Activated CD8-positive, alpha-beta T cell treated with anti-CD3 and anti-CD28 coated beads for 36 hours (primary cell): ENCODE data around the gene AMY1C. TPM values are rescaled to one million over a fixed set of nuclear protein-coding genes. Genes with fewer than 3 reads are reported as not detected.

Experiments
- ATAC-seq: fragments of 200-7000 bp; cut with Tn5 transposase; one replicate; pipeline ENCODE4 v1.10.0; 2021; ENCODE audit warnings: mild to moderate bottlenecking, moderate library complexity
- CTCF ChIA-PET: fragments of 350-600 bp; sonication (Branson Sonifier 250); formaldehyde crosslinking; loops from one replicate; lab custom pipeline; 2021; ENCODE audit warnings: antibody characterized with exemption; lab: Charles Lee
- POLR2A ChIA-PET: fragments of 350-600 bp; sonication (Branson Sonifier 250); formaldehyde crosslinking; loops from one replicate; lab custom pipeline; 2021; ENCODE audit warnings: antibody characterized with exemption; lab: Charles Lee
- DNase-seq: peaks from one replicate; pipeline ENCODE4 v3.0.0-alpha.2; 2020
- H3K27ac Mint-ChIP-seq: one replicate; pipeline ENCODE4 v1.8.0; 2021; ENCODE audit warnings: mild to moderate bottlenecking, mixed read lengths
- H3K27me3 Mint-ChIP-seq: one replicate; pipeline ENCODE4 v1.8.0; 2021; ENCODE audit warnings: mixed read lengths
- H3K36me3 Mint-ChIP-seq: one replicate; pipeline ENCODE4 v1.8.0; 2021; ENCODE audit warnings: low read depth, mixed read lengths
- H3K4me1 Mint-ChIP-seq: one replicate; pipeline ENCODE4 v1.8.0; 2021; ENCODE audit warnings: low read depth, mixed read lengths
- H3K4me3 Mint-ChIP-seq: one replicate; pipeline ENCODE4 v1.8.0; 2021; ENCODE audit warnings: mild to moderate bottlenecking, moderate library complexity, mixed read lengths
- H3K9me3 Mint-ChIP-seq: one replicate; pipeline ENCODE4 v1.8.0; 2021; ENCODE audit warnings: mixed read lengths
- CTCF ChIP-seq: fragments of 200-600 bp; IDR thresholded peaks from one replicate; pipeline ENCODE4 v1.8.0; 2022; ENCODE audit warnings: antibody characterized with exemption, mild to moderate bottlenecking
- intact Hi-C: fragments of 100-400 bp; cut with micrococcal nuclease; formaldehyde crosslinking; loops from one replicate; pipeline ENCODE4 v1.10.0; 2022
- total RNA-seq, 2 experiments: library from RNA; stranded (reverse); gene quantifications; one replicate each; pipeline ENCODE4 v1.2.3, GENCODE V29; 2021

The AMY1C gene
- total RNA-seq, 2 experiments from 2014 or later, result not detected

GRCh38 chr1:103761896-103762295 is 12.2 kb downstream of the AMY1C start:
- no peaks in the 10 kb centered on the region for H3K36me3 Mint-ChIP-seq

GRCh38 chr1:103779932-103780331 is 30.2 kb downstream of the AMY1C start:
- Mint-ChIP-seq H3K27me3 (no peaks in the 10 kb centered on the region), H3K4me1 (no peaks in the 10 kb centered on the region), H3K9me3 (peaks cover 1% of the 10 kb centered on the region), H3K36me3 (no peaks in the 10 kb centered on the region), H3K27ac (no peak overlapping the region), H3K4me3 (no peak overlapping the region)
- ATAC-seq (no peak), DNase-seq (no peak)
- no peak for TF ChIP-seq CTCF
- CTCF ChIA-PET, result no interaction called here
- POLR2A ChIA-PET, result no interaction called here
- intact Hi-C loops, result no loop called here

More at GRCh38 chr1:103761896-103762295, 12.2 kb downstream of the AMY1C start:
- peaks cover 1% of the 10 kb centered on the region for H3K9me3 Mint-ChIP-seq
- ATAC-seq (no peak), DNase-seq (no peak)
- no peak overlapping the region for H3K4me3 Mint-ChIP-seq
- CTCF ChIA-PET, result no interaction called here
- H3K27ac Mint-ChIP-seq, result no peak overlapping the region
- no peak for TF ChIP-seq CTCF
- H3K4me1 Mint-ChIP-seq, result no peaks in the 10 kb centered on the region
- H3K27me3 Mint-ChIP-seq, result no peaks in the 10 kb centered on the region
- POLR2A ChIA-PET, result no interaction called here
- intact Hi-C loops, result no loop called here

GRCh38 chr1:103783944-103784377 is 34.3 kb downstream of the AMY1C start:
- H3K36me3 Mint-ChIP-seq, result no peaks in the 10 kb centered on the region
- DNase-seq, result no peak
- H3K4me1 Mint-ChIP-seq, result no peaks in the 10 kb centered on the region
- H3K27me3 Mint-ChIP-seq, result no peaks in the 10 kb centered on the region
- ChIA-PET CTCF (no interaction called here), POLR2A (no interaction called here)
- intact Hi-C loops, result no loop called here
- H3K27ac Mint-ChIP-seq, result no peak overlapping the region
- no peak for ATAC-seq
- no peak overlapping the region for H3K4me3 Mint-ChIP-seq
- H3K9me3 Mint-ChIP-seq, result no peaks in the 10 kb centered on the region
- no peak for TF ChIP-seq CTCF

GRCh38 chr1:103788377-103788776 is 38.7 kb downstream of the AMY1C start:
- no peaks in the 10 kb centered on the region for H3K27me3 Mint-ChIP-seq
- ATAC-seq, result no peak
- H3K4me3 Mint-ChIP-seq, result no peak overlapping the region
- DNase-seq, result no peak
- TF ChIP-seq CTCF, result no peak
- POLR2A ChIA-PET, result no interaction called here
- no peak overlapping the region for H3K27ac Mint-ChIP-seq
- H3K9me3 Mint-ChIP-seq, result no peaks in the 10 kb centered on the region
- H3K4me1 Mint-ChIP-seq, result no peaks in the 10 kb centered on the region
- CTCF ChIA-PET, result no interaction called here
- no peaks in the 10 kb centered on the region for H3K36me3 Mint-ChIP-seq
- intact Hi-C loops, result no loop called here

GRCh38 chr1:103790172-103790571 is 40.5 kb downstream of the AMY1C start:
- DNase-seq (no peak), ATAC-seq (no peak)
- CTCF ChIA-PET, result no interaction called here
- Mint-ChIP-seq H3K4me3 (no peak overlapping the region), H3K27ac (no peak overlapping the region), H3K9me3 (no peaks in the 10 kb centered on the region), H3K36me3 (no peaks in the 10 kb centered on the region), H3K4me1 (no peaks in the 10 kb centered on the region), H3K27me3 (no peaks in the 10 kb centered on the region)
- intact Hi-C loops, result no loop called here
- POLR2A ChIA-PET, result no interaction called here
- no peak for TF ChIP-seq CTCF

Other genes with a start within 250 kb of the AMY1C start
- gene RNPC3, start 224.2 kb upstream of the AMY1C start, total RNA-seq, result 10 to 100 TPM; 22.8 to 23.2 TPM
- 1 to 10 TPM; 6.1 to 9.7 TPM for gene AMY2B, start 178.3 kb upstream of the AMY1C start, total RNA-seq
- gene AMY2A, start 132.5 kb upstream of the AMY1C start, total RNA-seq, result not detected
- gene AMY1A, start 94.1 kb upstream of the AMY1C start, total RNA-seq, result not detected
- not detected for gene AMY1B, start 53.7 kb upstream of the AMY1C start, total RNA-seq